Left cardiac atrium (tissue), 4 donors: ENCODE data around the gene KLHL3. TPM values are rescaled to one million over a fixed set of nuclear protein-coding genes. Genes with fewer than 3 reads are reported as not detected.

ENCODE experiments used
- ATAC-seq, 2 donors: fragments of 200-7000 bp; cut with Tn5 transposase; one replicate each; pipeline ENCODE4 v1.9.1; 2020; ENCODE audit warnings: mild to moderate bottlenecking in 2 of 2, moderate library complexity in 2 of 2
- DNase-seq: peaks from one replicate; pipeline ENCODE4 v3.0.0-alpha.2; 2020
- intact Hi-C, 2 donors: fragments of 100-400 bp; cut with DNase I; formaldehyde crosslinking; loops; one replicate each; pipeline versions ENCODE4 v1.14.1 to v1.15.1; 2022 to 2023
- total RNA-seq, 2 donors: library from RNA; stranded (reverse); fragmentation: NEBNext Ultra II Directional; extraction: Animal tissue kit (Norgen Biotek cat#: 25700); gene quantifications; one replicate each; pipeline ENCODE4 v1.2.1, GENCODE V29; 2021
- donor health status: DM: no; HTN: yes; CAD: no.
- donor health status: DM: no; HTN: yes; CAD: no; lungs with severe emphysema.
- donor health status: DM: yes; HTN: yes; CAD: no.
- donor health status: Dilated cardiomyopathy.

The KLHL3 gene
- total RNA-seq, 2 donors from 2014 or later: 24.8 to 48.0 TPM

- ATAC-seq (no peak), DNase-seq (no peak)
- intact Hi-C loops: no loop called here
These were observed 51.1 kb downstream of the KLHL3 start for GRCh38 chr5:137684761-137685160.

DNA sequence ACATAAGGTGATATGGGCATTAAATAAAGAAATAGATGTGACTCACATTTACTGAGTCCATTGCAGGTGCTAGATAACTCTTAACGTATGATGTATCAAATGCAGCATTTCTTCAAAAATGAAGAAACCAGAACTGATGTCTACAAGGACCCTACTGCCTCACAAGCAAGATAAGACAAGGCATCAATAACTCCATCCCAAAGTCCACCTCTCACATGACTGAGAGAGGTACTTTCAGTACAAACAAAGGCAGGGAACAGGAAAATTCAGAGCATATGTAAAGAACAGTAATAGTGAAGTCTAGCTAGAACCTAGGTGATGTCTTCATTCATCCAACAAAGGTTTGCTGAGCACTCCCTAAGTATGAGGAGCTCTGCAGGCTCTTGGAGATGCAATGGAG lies 54.7 kb downstream of the KLHL3 start:
- intact Hi-C loops: no loop called here
- ATAC-seq (no peak), DNase-seq (no peak)

DNA sequence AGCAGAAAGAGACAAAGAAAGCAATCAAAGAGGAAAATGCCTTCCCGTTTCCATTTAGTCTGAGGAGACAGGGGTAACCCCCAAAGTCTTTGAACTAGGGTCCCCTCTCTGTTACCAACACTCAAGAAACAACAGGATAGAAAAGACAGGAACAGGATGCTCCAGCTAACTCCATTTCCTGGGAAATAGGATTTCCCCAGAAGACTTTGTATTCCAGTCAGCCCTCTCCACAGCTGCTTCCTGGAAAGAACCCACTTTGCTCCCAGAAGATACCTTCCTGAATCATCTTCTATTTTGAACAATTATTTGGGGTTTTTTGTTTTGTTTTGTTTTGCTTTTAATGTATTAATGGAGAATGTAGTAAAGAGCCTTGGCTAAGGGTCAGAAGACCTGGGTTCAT lies 56.0 kb downstream of the KLHL3 start:
- DNase-seq (no peak), ATAC-seq (no peak)
- intact Hi-C loops: no loop called here

- no peak for ATAC-seq
- intact Hi-C loops: no loop called here
- DNase-seq: no peak
These were observed 56.7 kb downstream of the KLHL3 start for GRCh38 chr5:137679195-137679594.

- no peak for DNase-seq
- no peak for ATAC-seq
- intact Hi-C loops: no loop called here
These were observed 63.0 kb downstream of the KLHL3 start for GRCh38 chr5:137672881-137673280.

DNA sequence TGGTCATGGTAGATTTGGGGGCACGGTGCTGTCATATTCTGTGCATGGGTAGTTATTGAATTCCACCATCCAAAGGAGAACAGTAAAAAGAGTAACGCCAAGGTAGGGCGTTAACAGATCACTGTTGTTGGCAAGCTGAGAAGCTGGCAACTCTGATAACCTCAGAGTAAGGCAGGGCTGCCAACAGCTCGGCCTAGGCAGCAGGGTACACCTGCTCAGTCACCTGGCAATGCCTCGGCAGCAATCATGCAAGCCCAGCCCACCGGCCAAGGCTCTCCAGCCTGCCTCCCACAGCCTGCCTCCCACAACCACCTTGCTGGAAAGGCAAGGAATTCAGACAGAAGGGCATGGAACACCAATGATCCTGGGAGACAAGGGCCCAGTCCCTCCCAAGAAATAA lies 63.9 kb downstream of the KLHL3 start:
- intact Hi-C loops: no loop called here
- ATAC-seq (peak in 1 of 2 donors; percentile 16), DNase-seq (no peak)

- DNase-seq: no peak
- ATAC-seq: no peak
These were observed 66.1 kb downstream of the KLHL3 start for GRCh38 chr5:137669811-137670210.

GRCh38 chr5:137668637-137669036 lies 67.3 kb downstream of the KLHL3 start:
- intact Hi-C loops: no loop called here
- ATAC-seq: no peak

More at GRCh38 chr5:137669811-137670210, 66.1 kb downstream of the KLHL3 start:
- intact Hi-C loops: no loop called here

DNA sequence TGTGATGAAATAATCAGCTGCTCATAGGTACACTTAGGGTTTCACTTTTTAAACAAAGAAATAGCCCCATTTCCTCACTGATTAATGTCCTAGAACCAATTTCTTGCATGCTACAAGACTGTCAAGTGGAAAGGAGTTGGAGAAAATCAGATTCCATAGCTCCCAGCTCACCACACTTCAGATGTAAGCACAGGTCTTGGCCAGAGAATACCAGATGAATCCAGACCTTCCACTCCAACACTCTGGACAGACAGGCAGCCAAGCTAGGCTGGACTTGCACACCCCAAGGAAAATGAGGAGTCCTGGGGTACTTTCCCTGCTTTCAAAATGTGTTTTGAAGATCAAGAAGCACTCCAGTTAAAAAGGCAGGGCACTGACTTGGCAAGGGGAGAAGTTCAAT lies 68.5 kb downstream of the KLHL3 start:
- ATAC-seq (peak in 1 of 2 donors; percentile 20), DNase-seq (no peak)
- intact Hi-C loops: no loop called here

More at GRCh38 chr5:137668637-137669036, 67.3 kb downstream of the KLHL3 start:
- DNase-seq: no peak

DNA sequence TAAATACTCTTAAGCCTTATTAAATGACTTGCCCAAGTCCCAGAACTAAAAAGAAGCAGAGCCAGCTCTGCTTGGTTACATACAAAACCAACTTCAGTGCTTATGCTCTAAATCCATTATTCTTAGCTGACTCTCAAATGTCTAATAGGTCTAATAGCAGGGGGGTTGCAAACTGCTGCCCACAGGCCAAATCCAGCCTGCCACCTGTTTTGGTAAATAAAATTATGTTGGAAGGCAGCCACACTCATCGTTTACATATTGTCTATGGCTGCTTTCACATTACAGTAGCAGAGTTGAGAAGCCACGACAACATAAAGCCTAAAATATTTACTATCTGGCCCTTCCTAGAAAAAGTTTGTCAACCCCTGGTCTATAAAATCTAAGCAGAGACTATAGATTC lies 69.0 kb downstream of the KLHL3 start:
- ATAC-seq (no peak), DNase-seq (no peak)
- intact Hi-C loops: no loop called here

DNA sequence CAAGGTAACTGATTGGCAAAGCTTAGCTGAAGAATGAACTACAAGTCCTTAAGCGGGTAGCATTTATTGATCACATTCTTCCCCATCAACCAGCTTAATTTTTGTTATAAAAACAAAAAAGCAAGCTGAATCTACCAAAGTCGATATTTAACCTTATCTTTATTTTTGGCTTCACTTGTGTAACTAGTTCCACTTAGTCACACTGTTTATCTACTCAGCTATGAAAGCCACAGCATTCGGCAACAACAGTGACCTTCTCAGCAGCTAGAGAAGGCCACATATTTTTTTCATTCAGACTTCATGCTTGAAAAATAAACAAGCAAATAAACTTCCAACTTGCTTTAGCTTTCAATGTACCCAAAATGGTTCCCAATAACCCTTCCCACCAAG lies 69.4 kb downstream of the KLHL3 start:
- intact Hi-C loops: no loop called here
- peak; percentile 73 to 80 for ATAC-seq
- no peak for DNase-seq

DNA sequence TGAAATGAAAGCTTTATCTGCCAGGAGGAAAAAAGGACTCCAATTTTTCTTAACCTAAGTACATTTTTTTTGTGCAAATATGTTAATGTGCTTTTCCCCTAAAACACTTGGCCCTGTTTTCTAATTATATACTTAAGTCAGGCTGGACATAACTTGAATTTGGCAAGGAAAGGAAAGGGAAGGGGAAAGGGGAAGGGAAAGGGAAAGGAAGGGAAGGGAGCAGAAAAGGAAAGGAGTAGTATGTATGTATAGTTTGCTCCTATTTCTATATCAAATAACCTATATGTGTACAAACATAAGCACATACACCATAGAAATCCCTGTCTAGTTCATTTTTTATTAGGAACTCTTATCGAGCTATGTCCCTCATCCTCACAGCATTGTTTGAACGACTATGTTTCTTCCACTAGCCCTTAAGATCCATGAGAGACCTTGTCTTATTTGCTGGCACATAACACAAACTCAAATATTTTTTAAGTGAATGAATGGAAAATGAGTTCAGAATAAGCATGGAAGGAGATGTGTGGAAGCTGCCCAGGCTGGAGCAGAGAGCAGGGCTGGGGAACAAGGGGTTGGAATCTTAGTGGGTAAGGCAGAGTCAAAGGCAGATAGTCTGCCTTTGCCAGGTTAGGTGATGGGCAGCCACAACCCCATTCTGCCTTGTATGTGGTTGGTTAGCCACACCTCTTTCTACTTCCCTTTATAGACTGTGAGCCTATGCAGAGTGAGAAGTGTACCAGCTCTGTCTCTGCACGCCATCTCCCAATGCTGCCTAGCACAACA lies 70.0 kb downstream of the KLHL3 start:
- peak; percentile 32 for DNase-seq
- peak; percentile 93 for ATAC-seq
- intact Hi-C loops: no loop called here

DNA sequence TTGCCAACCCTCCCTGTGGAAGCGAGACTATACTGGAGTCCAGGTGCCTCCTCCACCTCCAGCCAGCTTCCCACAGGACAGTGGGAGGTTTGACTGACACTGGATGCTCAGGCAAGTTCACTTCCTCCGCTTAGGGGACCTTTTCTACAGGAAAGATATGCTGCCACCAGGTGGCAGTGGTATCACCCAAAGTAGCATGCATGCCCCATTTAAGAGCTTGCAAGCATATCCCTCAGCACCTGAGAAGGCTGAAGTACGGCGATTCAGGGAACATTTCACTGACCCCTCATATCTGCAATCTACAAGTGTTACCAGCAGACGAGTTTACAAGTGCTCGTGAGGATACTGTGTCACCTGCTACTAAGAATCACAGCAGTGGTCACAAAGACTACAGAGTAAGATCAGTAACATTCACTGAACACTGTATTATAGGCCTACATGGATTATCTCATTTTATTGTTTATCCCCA lies 75.5 kb downstream of the KLHL3 start:
- peak; percentile 88 to 91 for ATAC-seq
- peak; percentile 76 for DNase-seq
- intact Hi-C loops: loop anchor here in 1 of 2 donors (1.0 kb wide), 1 partner anchor 83 kb away; no protein-coding TSS in a partner anchor

DNA sequence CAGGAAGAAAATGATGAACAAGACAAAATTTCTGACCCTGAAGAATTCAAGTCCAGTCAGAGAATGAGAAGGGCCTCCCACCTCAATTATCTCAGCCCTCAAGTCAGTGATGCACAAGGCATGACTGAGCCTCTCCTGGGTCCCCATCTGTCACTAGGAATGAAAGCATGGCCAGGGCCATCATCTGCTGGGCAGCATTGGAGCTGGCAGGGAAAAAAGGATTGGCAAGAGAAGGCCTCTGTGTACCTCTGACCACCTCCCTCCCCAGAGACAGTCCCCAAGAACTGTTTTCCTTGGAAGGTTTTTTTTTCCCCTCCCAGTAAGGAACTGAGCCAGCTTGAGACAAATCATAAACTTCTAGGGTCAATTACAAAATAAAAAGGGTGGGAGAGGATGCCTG lies 76.7 kb downstream of the KLHL3 start:
- DNase-seq: no peak
- intact Hi-C loops: loop anchor here in 1 of 2 donors (5.0 kb wide), 1 partner anchor 83 kb away; no protein-coding TSS in a partner anchor
- no peak for ATAC-seq

GRCh38 chr5:137658324-137658723 lies 77.6 kb downstream of the KLHL3 start:
- intact Hi-C loops: loop anchor here in 1 of 2 donors (5.0 kb wide), 1 partner anchor 84 kb away; no protein-coding TSS in a partner anchor
- no peak for DNase-seq
- no peak for ATAC-seq

DNA sequence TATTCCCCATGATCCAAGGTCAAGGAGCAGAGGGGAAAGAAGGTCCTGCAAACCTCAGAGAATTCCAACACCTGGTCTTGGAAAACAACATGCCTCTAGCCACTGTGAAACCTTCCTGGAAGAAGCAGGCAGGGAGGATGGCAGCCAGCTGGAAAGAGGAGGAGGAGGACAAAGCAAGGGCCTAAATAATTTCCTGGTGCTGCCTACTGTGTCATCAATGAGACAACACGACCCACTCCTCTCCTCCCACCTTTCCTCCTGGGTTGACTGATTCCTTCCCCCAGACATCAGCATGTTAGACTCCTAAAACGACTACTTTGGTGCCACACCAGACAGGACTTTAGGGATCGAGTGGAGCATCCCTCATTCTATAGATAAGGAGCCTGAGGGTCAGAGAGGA lies 78.8 kb downstream of the KLHL3 start:
- ATAC-seq (no peak), DNase-seq (no peak)
- intact Hi-C loops: loop anchor here in 1 of 2 donors (5.0 kb wide), 1 partner anchor 85 kb away; no protein-coding TSS in a partner anchor

GRCh38 chr5:137656558-137656957 lies 79.3 kb downstream of the KLHL3 start:
- ATAC-seq (no peak), DNase-seq (no peak)
- intact Hi-C loops: loop anchor here in 1 of 2 donors (5.0 kb wide), 1 partner anchor 86 kb away; no protein-coding TSS in a partner anchor

DNA sequence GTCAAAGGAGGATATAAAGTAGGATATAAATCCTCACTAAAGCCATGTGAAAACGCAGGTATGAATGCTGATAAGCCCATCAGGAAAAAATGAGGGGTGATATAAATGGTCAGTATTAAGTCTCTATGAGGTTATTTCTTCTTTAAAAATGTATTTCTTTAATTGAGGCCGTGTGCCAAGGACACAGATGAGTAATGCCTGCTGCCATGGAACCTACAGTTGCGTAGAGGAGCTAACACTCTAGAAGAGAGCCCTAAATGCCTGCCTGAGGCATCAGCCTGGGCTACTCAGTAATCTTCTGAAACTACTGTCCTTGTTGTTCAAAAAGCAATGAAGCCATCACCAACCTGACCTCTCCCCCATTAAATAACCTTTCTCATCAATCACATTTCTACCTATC lies 84.9 kb downstream of the KLHL3 start:
- no peak for DNase-seq
- intact Hi-C loops: no loop called here
- peak in 1 of 2 donors; percentile 47 for ATAC-seq

- no peak for DNase-seq
- peak; percentile 62 to 66 for ATAC-seq
- intact Hi-C loops: no loop called here
These were observed 86.5 kb downstream of the KLHL3 start for GRCh38 chr5:137649228-137649935.

- intact Hi-C loops: no loop called here
- ATAC-seq (peak in 1 of 2 donors; percentile 60), DNase-seq (no peak)
These were observed 87.5 kb downstream of the KLHL3 start for GRCh38 chr5:137648361-137648760.
